MM.1S (cell line): Measurements from ENCODE around the gene LRRC28.

Source experiments
- CTCF ChIP-seq: fragments of 300-600 bp; sonication (generic); IDR thresholded peaks from 2 replicates; pipeline ENCODE4 v1.5.1; 2016; ENCODE audit warnings: antibody characterized with exemption, low read length, mixed read lengths
- EZH2 ChIP-seq: fragments of 300-600 bp; sonication (generic); optimal IDR thresholded peaks from 2 replicates; pipeline ENCODE3; 2017; ENCODE audit warnings: low read depth, mild to moderate bottlenecking, antibody characterized with exemption, low read length, mixed read lengths

DNA sequence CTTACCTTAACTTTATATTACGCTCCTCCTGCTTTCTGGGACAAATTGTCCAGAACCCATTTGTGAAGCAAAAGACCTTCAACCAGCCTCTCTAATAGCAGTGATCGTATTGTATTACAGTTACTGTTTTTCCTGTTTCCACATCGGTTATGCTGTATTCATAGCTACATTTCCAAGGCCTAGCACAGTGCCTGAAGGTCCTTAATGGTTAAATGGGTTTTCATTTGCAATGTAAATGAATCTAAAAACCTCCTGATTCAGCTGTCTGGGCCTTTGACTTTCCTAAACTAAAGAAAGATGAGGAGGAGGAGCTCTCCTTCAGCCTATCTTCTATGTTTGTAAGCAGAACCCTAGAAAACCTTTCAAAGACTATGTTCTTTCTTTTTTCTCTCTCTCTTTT, 99.1 kb downstream of the LRRC28 start:
- no peak for TF ChIP-seq EZH2
- no peak for TF ChIP-seq CTCF
